ENCODE results near the gene PHLDA3. TPM values are rescaled to one million over a fixed set of nuclear protein-coding genes. Genes with fewer than 3 reads are reported as not detected.
"Not testable (repeated sequence)": the region's sequence is repeated elsewhere in the genome, so short reads cannot be mapped to it uniquely, and the experiment has no call there.

Gene PHLDA3
- total RNA-seq, 1 donor from 2014 or later = 18.5 TPM

GRCh38 chr1:201481004-201481380, 12.0 kb upstream of the PHLDA3 start:
- peaks cover 5% of the 10 kb centered on the region for H3K9me3 Mint-ChIP-seq (ENCODE audit: unreplicated experiment)
- H3K4me3 Mint-ChIP-seq (ENCODE audit: unreplicated experiment) = peak overlapping the region; percentile 75
- H3K36me3 Mint-ChIP-seq (ENCODE audit: unreplicated experiment) = no peaks in the 10 kb centered on the region
- no peak for DNase-seq
- peaks cover 17% of the 10 kb centered on the region for H3K27me3 Mint-ChIP-seq (ENCODE audit: unreplicated experiment)
- peak overlapping the region; percentile 43 for H3K27ac Mint-ChIP-seq (ENCODE audit: unreplicated experiment)
- peaks cover 4% of the 10 kb centered on the region for H3K4me1 Mint-ChIP-seq (ENCODE audit: low read depth, unreplicated experiment)
- TF ChIP-seq, protein P1, sequence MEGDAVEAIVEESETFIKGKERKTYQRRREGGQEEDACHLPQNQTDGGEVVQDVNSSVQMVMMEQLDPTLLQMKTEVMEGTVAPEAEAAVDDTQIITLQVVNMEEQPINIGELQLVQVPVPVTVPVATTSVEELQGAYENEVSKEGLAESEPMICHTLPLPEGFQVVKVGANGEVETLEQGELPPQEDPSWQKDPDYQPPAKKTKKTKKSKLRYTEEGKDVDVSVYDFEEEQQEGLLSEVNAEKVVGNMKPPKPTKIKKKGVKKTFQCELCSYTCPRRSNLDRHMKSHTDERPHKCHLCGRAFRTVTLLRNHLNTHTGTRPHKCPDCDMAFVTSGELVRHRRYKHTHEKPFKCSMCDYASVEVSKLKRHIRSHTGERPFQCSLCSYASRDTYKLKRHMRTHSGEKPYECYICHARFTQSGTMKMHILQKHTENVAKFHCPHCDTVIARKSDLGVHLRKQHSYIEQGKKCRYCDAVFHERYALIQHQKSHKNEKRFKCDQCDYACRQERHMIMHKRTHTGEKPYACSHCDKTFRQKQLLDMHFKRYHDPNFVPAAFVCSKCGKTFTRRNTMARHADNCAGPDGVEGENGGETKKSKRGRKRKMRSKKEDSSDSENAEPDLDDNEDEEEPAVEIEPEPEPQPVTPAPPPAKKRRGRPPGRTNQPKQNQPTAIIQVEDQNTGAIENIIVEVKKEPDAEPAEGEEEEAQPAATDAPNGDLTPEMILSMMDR (IDR thresholded peaks at IDR 0.05; ENCODE audit: partially characterized antibody, unreplicated experiment) = no peak

DNA sequence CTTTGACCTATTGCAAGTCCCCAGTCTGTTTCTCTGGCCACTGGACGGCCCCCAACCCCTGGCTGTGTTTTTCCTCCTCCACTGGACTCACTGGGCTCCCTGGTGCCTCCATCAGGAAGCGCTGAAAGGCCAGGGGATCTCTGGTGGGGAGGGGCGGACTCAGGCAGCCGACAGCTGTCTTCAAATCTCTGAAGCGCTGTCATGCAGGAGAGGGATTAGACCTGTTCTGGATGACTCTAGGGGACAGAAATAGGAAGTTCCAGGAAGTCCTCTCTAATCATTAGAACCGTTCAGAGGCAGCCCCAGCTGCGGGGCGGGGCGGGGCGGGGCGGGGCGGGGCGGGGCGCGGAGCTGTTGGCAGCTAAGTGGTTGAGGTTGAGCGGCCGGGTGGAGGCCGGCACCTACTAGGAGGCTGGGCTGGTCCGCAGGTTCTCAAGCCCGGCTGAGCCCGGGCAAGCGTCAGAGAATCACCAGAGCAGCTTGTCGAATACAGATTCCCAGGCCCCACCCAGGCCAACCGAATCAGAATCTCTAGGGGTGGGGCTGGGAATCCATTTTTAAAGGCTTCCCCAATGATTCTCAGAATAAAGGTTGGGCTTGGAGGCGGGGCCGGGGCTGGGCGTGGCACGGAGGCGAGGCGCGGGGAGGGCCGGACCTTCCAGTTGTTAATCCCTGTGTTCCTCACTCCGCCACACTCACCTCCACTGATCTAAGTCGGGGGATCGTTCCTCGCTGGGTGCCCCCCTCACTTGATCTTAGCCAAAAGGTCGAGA, 11.4 kb upstream of the PHLDA3 start:
- TF ChIP-seq, protein P1 (IDR thresholded peaks at IDR 0.05; ENCODE audit: partially characterized antibody, unreplicated experiment) = no peak
- Mint-ChIP-seq H3K27ac (ENCODE audit: unreplicated experiment) (no peak overlapping the region), H3K36me3 (ENCODE audit: unreplicated experiment) (no peaks in the 10 kb centered on the region), H3K4me3 (ENCODE audit: unreplicated experiment) (peak overlapping the region; percentile 75), H3K27me3 (ENCODE audit: unreplicated experiment) (peaks cover 17% of the 10 kb centered on the region), H3K9me3 (ENCODE audit: unreplicated experiment) (peaks cover 5% of the 10 kb centered on the region), H3K4me1 (ENCODE audit: low read depth, unreplicated experiment) (peaks cover 4% of the 10 kb centered on the region)
- peak; percentile 54 for DNase-seq

GRCh38 chr1:201479201-201479730, 10.3 kb upstream of the PHLDA3 start:
- H3K9me3 Mint-ChIP-seq (ENCODE audit: unreplicated experiment) = peaks cover 4% of the 10 kb centered on the region
- no peaks in the 10 kb centered on the region for H3K36me3 Mint-ChIP-seq (ENCODE audit: unreplicated experiment)
- TF ChIP-seq, protein P1 (IDR thresholded peaks at IDR 0.05; ENCODE audit: partially characterized antibody, unreplicated experiment) = no peak
- DNase-seq = no peak
- H3K27ac Mint-ChIP-seq (ENCODE audit: unreplicated experiment) = no peak overlapping the region
- H3K27me3 Mint-ChIP-seq (ENCODE audit: unreplicated experiment) = peaks cover 17% of the 10 kb centered on the region
- H3K4me3 Mint-ChIP-seq (ENCODE audit: unreplicated experiment) = no peak overlapping the region
- H3K4me1 Mint-ChIP-seq (ENCODE audit: low read depth, unreplicated experiment) = peaks cover 4% of the 10 kb centered on the region

- peaks cover 16% of the 10 kb centered on the region for H3K27me3 Mint-ChIP-seq (ENCODE audit: unreplicated experiment)
- not testable (repeated sequence) for DNase-seq; H3K27ac Mint-ChIP-seq (ENCODE audit: unreplicated experiment)
These were observed 9.7 kb upstream of the PHLDA3 start for GRCh38 chr1:201478666-201479065.

DNA sequence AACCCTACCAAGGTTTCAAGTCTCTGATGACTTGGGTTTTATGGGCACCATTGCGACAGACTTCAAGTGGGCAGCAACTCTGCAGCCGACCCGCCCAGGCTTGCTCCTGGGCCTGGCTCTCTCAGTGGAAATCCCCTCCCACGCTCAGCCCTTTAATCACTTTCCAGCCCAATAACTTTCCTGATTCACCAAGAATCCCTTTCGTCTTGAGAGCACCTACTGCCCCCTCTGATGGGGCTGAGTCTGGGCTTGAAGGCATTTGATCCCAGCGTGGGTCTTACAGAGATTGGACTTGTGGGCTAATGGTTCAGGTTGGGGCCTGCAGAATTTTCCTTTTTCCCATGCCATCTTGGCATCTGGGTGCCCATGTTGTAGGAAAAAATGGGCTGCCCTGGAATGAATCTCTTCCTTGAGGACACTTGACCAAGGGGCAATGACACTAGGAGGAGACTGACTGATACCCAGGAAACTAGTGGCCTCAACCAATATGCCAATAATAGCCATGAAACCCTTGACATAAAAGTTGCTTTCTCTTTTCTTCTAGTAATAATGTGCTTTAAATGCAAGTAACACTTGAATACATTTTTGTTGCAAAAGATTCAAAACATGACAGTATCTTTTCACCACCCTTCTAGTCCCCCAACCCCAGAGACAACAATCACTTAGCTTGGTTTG, 7.8 kb upstream of the PHLDA3 start:
- no peaks in the 10 kb centered on the region for H3K36me3 Mint-ChIP-seq (ENCODE audit: unreplicated experiment)
- peaks cover 4% of the 10 kb centered on the region for H3K4me1 Mint-ChIP-seq (ENCODE audit: low read depth, unreplicated experiment)
- TF ChIP-seq, protein P1 (IDR thresholded peaks at IDR 0.05; ENCODE audit: partially characterized antibody, unreplicated experiment) = no peak
- DNase-seq = no peak
- no peak overlapping the region for H3K4me3 Mint-ChIP-seq (ENCODE audit: unreplicated experiment)
- H3K27ac Mint-ChIP-seq (ENCODE audit: unreplicated experiment) = no peak overlapping the region
- H3K9me3 Mint-ChIP-seq (ENCODE audit: unreplicated experiment) = peaks cover 4% of the 10 kb centered on the region
- H3K27me3 Mint-ChIP-seq (ENCODE audit: unreplicated experiment) = peaks cover 18% of the 10 kb centered on the region

More at GRCh38 chr1:201478666-201479065, 9.7 kb upstream of the PHLDA3 start:
- H3K36me3 Mint-ChIP-seq (ENCODE audit: unreplicated experiment); H3K9me3 Mint-ChIP-seq (ENCODE audit: unreplicated experiment); H3K4me1 Mint-ChIP-seq (ENCODE audit: low read depth, unreplicated experiment); H3K4me3 Mint-ChIP-seq (ENCODE audit: unreplicated experiment): not testable (repeated sequence)

Measured in glutamatergic neuron (in vitro differentiated cells).